Posterior vena cava (tissue), 2 donors: ENCODE results near the gene GNAT1. TPM values are rescaled to one million over a fixed set of nuclear protein-coding genes. Genes with fewer than 3 reads are reported as not detected.
A peak's percentile ranks its signal among the peaks of the same experiment; 100 is the strongest.
"Not testable (repeated sequence)": the region's sequence is repeated elsewhere in the genome, so short reads cannot be mapped to it uniquely, and the experiment has no call there.

Source experiments
- DNase-seq: peaks from one replicate; pipeline ENCODE4 v3.0.0-alpha.2; 2020; ENCODE audit warnings: low spot score
- intact Hi-C, 2 donors: fragments of 100-400 bp; cut with DNase I; formaldehyde crosslinking; loops; one replicate each; pipeline versions ENCODE4 v1.14.1 to v1.14.2; 2022 to 2023
- total RNA-seq, 2 donors: library from RNA; stranded (reverse); fragmentation: NEBNext Ultra II Directional; extraction: Animal tissue kit (Norgen Biotek cat#: 25700); gene quantifications; one replicate each; pipeline ENCODE4 v1.2.1, GENCODE V29; 2021
- donor health status: DM: yes; HTN: yes; CAD: no.
- donor health status: DM: yes; HTN: yes; CAD: no.

The GNAT1 gene
- total RNA-seq, 2 donors from 2014 or later = not detected

DNA sequence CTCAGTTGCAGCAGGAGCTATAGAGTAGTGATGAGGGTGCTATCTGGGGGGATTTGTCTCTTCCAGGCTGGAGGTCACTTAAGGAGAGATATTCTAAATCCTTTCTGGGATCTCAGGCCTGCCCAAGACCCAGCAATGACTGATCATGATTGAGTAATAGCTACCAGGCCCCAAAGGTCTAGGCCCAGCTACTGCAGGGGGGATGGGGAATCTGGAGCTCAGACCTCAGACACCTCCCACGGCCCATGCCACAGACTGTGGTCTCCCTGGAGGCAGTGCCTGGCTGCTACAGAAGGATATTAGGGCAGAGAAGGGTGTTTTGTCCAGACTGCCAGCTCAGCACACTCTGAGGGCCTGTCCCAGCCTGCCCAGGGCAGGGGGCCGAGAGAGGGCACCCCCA is 20.5 kb downstream of the GNAT1 start:
- intact Hi-C loops = loop anchor here in 1 of 2 donors (2.0 kb wide), 1 partner anchor 193 kb away; no protein-coding TSS in a partner anchor
- DNase-seq = no peak

DNA sequence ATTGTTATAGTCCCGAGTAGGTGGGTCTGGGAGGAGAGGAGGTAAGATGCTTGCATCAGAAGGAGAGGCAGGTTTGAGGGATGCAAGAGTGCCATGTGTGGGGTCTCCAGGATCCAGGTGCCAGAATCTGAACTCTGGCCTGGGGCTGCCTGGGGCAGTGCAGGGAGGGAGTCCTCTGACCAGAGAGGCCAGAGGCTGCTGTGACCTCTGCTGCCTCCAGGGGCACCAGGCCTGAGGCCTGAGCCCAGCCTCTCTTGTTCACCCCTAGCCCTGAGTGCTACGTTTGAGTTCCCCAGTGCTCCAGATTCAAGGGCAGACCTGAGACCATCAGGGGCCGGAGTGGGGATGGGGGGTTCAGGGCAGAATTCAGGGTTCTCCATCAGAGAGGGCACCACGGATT is 21.1 kb downstream of the GNAT1 start:
- intact Hi-C loops = loop anchor here in 1 of 2 donors (2.0 kb wide), 1 partner anchor 194 kb away; no protein-coding TSS in a partner anchor
- no peak for DNase-seq

DNA sequence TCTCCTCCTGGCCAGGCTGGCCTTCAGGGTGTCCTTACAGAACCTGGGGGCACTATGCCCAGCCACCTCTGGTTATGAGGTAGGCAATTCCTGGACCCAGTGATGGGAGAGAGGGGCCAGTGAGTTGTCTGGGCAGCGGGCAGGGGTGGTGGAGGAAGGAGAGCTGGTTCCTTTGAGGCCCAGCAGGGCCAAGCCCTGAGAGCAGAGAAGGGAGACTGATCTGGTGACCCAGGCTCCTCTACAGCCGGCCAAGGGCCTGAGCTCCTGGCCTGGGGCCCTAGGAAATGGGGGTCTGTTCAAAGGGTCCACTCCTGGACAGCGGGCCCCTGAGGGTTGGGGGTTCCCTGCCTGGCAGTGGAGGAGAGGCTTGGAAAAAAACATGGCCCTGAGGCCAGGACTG is 21.6 kb downstream of the GNAT1 start:
- DNase-seq = no peak
- intact Hi-C loops = loop anchor here in 1 of 2 donors (2.0 kb wide), 1 partner anchor 194 kb away; no protein-coding TSS in a partner anchor

DNA sequence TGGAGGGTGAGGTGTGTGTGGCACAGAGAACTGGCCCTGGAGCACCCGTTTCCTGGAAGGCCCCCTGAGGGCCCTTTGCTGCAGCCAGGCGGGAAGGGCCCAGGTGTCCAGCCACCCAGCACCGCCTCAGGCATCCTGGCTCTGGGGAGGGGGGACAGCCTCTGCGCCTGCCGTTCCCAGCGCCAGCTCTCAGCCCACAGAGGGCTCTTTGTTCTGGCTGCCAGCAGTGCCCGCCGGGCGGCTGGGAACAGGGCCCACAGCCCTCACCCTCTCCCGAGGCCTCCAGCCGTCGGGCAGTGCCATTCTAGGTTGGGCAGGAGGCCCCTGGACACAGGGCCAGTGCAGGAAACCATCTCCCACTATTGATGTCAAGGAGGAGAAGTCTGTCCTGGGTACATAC is 22.0 kb downstream of the GNAT1 start:
- no peak for DNase-seq
- intact Hi-C loops = loop anchor here in 1 of 2 donors (2.0 kb wide), 1 partner anchor 195 kb away; no protein-coding TSS in a partner anchor

DNA sequence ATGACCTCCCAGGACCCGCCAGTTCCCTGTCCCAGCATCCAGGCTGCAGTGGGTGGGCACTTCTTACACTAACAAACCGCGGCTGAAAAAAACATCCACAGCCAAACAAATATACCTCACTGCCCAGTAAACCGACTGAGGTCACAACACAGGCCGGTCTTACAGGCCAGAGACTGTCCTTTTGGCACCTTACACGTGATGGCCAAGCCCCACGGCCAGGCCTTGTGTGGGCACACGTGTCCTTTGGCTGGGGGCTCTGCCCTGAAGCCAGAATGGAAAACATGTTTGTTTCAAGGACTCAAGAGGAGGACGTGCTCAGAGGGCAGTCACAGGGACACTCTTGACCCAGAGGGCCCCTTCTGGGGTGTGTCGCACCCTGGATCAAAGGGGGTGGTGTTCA is 23.4 kb downstream of the GNAT1 start:
- intact Hi-C loops = no loop called here
- no peak for DNase-seq

DNA sequence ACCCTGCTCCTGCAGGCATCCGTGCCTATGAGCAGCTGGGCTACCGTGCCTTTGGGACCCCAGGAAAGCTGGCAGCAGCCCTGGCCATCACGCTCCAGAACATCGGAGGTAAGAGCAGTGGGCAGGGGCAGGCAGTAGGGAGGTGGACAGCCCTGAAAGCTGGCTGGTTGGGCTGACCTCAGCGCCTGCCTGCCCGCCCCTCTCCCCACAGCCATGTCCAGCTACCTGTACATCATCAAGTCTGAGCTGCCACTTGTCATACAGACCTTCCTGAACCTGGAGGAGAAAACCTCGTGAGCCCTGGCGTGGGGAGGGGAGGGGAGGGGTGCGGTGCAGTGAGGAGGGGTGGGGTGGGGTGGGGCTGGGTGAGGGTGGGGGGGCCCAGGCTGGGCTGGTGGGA is 24.1 kb downstream of the GNAT1 start:
- intact Hi-C loops = no loop called here
- DNase-seq = no peak

DNA sequence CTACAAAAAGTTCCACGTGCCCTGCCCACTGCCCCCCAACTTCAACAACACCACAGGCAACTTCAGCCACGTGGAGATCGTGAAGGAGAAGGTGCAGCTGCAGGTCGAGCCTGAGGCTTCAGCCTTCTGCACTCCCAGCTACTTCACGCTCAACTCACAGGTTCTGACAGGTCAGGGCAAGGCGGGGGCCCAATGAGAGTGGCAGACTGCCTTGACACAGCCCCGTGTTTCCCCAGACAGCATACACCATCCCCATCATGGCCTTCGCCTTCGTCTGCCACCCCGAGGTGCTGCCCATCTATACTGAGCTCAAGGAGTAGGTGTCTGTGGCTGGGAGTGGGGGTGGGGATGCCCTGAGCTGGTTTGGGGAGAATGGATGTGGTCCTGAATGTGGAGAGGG is 26.3 kb downstream of the GNAT1 start:
- intact Hi-C loops = no loop called here
- no peak for DNase-seq

DNA sequence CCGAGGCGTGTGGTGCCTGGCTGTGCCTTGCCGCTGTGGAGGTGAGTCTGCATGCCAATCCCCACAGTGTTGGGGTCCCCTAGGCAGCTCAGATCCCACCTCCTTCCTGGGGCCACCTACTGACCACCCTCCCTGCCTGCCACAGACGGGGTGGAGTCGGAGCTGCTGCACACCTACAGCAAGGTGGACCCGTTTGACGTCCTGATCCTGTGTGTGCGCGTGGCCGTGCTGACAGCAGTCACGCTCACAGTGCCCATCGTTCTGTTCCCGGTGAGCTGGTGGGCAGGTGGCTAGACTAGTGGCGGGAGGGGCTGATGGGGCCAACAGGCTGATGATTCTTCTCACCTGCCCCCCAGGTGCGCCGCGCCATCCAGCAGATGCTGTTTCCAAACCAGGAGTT is 27.0 kb downstream of the GNAT1 start:
- intact Hi-C loops = no loop called here
- no peak for DNase-seq

DNA sequence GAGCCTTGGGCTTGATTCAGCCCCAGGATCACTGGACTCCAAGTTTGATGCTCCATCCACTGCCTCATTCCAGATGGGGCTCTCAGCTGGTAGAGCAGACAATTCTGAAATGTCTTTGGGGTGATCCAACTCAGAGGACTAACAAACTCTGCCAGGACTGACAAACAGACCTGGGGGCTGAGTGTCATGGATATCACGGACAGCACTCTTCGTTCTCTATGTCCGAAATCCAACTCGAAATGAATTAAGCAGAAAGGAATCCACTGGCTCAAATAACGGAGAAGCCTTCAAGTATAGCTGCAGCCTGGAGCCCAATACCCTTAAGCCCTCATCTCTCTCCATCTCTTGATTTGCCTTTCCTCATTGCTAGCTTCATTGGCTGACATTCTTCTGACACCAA is 27.9 kb downstream of the GNAT1 start:
- intact Hi-C loops = no loop called here
- no peak for DNase-seq

DNA sequence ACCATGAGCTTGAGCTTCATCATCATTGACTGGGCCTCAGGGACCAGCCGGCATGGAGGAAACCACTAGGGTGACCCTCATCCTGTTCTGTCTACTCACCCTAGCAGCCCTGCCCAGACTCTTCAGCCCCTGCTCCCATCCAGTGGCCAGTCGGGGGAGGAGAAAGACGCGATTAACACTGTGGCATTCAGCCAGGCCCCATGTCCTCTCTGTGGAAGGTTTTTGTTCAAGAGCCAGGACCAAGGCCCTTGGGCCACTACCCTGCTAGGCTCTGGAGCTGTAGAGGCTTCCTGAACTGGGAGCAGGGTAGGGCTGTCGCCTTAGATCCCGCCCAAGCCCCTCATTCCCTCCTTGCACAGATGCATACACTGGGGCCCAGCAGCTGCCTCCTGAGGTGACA is 28.7 kb downstream of the GNAT1 start:
- intact Hi-C loops = no loop called here
- DNase-seq = no peak

DNA sequence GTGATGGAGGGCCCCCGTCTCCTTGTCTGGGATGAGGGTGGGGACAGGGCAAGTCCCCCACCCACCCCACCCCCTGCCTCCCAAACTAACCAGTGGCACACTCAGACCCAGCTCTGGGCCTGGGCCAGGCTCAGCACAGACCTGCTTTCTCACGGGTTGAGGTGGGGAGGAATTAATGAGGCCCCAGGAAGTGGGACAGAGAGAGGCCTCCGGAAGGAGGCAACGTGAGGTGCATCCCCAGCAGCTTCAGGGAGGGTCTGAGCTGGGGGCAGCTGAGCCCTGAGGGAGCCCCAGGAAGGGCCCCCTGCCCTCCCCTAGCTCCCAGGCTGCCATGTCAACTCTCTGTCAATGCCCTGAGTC is 29.6 kb downstream of the GNAT1 start:
- intact Hi-C loops = no loop called here
- no peak for DNase-seq

DNA sequence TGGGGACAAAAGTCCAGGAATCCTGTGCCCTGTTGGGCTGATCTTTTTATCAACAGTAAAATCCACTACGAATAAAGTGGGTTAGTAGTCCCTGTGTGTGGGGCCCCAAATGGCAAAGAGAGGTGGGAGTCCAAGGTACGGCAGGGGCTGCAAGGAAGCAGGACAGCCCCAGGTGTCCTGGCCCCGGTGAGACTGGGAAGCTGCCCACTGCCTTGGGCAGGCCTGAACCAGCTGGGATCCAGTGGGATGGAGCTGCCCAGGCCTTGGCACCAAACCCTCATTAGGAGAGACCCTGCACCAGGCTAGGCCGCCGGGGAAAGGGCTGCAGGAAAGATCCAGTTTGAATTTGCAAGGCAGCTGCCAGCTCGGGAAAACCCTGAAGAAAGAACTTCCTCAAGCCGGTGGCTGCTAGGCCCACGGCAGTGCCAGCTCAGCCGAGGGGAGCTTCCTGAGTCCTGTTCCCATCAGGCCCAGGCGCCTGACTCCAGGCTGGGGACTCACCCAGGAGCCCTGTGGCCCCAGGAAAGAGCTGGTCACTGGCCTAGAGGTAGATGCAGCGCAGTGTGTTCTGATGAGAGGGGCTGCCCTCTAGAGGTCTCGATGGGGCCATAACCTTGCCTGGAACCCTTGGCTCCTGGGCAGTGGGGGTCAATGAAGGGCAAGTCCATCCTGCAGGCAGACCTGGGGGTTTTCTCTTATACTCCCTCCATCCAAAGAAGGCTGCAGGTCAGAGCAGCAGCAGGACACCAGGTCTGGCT is 30.2 kb downstream of the GNAT1 start:
- no peak for DNase-seq
- intact Hi-C loops = no loop called here

DNA sequence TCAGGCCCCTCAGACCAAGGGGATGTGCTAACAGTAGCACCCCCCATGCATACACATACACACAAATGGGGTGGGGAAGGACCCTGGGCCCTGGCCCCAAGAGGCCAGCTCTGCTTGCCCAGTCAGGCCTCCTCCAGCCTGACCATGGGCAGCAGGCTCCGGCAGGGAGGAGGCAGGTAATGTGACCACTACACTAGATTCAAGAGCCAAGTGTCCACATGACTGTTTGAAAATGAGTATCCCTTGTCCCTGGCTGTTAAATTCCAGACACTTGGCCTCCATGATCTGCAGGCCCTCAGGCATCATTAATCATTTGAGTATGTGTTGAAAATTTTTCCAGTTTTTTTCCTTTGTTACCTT is 30.7 kb downstream of the GNAT1 start:
- intact Hi-C loops = no loop called here
- no peak for DNase-seq

DNA sequence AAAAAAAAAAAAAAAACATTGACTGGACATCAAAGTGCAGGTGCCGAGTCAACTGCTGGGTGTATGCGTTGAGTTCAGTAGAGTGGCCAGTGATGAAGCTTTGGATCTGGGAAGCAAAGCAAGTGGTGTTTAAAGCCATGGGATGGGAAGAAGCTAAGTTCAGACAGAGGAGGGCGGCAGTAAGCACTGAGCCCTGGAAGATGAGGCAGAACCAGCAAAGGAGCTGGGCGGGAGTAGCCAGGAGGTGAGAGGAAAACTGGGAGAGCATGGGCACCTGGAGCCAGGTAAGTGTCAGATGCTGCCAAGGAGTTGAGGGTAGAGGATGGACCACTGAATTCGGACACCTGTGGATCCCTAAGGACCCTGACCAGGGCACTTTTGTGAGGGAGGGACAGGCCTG is 33.2 kb downstream of the GNAT1 start:
- intact Hi-C loops = loop anchor here (2.0 to 5.0 kb wide), 2 partner anchors 30 to 48 kb away; no protein-coding TSS in a partner anchor
- DNase-seq = no peak

DNA sequence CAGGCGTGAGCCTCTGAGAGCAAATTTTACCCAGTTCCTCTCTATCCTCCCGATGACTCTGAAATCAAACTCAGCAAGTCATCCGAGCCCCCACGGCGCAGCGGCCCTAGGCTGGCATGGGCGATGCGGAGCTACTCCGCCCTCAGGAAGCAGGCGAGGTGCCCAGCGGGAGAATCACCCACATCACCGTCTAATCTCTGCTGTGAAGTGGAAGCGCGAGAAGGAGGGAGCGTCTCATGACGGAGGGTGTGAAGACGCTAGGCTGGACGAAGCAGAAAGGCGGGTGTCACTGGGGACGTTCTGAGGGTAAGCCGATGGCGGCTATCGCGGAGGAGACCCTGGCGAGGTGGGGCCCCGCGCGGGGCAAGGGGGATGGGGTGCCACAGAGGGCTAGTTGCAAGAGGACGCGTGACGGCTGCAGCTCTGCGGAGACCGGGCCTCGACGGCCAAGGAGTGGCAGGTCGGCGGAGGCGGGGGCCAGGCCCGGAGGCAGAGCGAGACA is 35.5 kb downstream of the GNAT1 start:
- intact Hi-C loops = loop anchor here (2.0 to 5.0 kb wide), 3 partner anchors 20 to 45 kb away; no protein-coding TSS in a partner anchor

DNA sequence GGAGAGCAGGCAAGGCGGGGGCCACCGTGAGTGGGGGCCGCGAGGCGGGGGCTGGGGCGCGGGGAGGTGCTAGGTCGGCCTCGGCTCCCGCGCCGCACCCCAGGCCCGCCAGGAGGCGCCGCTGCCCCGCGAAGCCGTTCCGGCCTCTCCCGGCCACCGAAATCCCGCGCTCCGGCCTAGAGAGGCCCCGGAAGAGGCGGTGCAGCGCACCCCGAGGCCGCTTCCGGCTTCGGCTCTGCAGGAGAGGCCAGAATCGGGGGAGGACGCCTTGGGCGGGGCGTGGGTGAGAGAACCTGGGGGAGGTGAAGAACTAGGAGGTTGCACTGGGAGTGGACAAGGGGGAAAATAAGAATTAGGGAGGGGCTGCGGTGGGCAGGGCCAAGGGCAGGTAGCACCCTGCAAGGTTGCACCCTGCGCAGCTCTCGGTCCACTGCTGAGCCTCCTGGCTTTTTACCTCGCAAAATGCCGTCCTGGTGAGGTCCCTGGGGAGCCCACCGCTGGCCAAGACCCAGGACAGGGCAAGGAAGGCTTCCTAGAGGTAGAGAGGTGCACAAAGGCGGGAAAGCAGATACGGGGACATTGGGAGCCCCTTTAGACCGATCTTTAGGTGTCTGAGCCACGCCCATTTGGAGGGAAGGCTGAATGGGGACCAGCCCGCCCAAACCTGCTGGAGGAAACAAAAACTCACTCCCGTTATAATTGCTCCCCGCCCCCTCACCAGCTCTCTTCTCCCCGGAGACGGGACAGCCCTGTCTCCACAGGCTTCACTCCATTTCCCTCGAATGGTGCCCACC is 36.2 kb downstream of the GNAT1 start:
- DNase-seq = peak; percentile 97
- intact Hi-C loops = loop anchor here (2.0 to 5.0 kb wide), 3 partner anchors 19 to 45 kb away; no protein-coding TSS in a partner anchor

More for the DNA sequence above, 35.5 kb downstream of the GNAT1 start:
- peak; percentile 86 for DNase-seq

DNA sequence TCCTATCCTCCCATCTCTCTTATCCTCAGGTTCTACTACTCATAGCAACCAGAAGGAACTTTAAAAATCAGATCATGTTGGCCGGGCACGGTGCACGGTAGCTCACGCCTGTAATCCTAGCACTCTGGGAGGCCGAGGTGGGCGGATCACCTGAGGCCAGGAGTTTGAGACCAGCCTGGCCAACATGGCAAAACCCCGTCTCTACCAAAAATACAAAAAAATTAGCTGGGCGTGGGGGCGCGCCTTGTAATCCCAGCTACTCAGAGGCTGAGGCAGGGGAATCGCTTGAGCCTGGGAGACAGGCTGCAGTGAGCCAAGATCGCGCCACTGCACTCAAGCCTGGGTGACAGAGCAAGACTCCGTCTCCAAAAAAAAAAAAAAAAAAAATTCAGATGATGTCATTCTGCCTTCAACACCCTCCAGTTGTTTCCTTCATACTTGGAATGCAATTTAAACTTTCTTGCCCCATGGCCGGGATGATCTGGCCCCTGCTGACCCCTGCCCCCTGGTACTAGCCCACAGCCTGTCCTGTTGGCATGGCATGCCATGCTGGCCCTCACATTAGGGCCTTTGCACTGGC is 36.9 kb downstream of the GNAT1 start:
- intact Hi-C loops = loop anchor here in 1 of 2 donors (5.0 kb wide), 1 partner anchor 44 kb away; no protein-coding TSS in a partner anchor
- DNase-seq = not testable (repeated sequence)

DNA sequence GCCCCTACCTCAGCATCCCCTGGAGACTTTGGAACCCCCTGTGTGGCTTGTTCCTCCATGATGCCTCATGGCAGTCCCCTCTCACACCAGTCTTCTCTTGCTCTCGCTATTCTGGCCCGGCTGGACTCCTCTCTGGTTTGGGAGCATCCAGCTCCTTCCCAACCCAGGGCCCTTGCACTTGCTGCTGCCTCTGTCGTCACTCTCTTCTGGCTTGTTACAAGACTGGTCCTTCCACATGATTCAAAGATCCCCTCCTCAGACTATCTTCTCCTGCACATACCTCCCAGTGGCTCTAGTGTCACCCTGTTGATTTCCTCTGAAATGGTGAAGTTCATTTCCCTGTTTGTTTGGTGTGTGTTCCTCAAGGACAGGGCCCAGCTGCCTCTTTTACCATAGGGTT is 38.1 kb downstream of the GNAT1 start:
- no peak for DNase-seq
- intact Hi-C loops = loop anchor here in 1 of 2 donors (5.0 kb wide), 1 partner anchor 43 kb away; no protein-coding TSS in a partner anchor

DNA sequence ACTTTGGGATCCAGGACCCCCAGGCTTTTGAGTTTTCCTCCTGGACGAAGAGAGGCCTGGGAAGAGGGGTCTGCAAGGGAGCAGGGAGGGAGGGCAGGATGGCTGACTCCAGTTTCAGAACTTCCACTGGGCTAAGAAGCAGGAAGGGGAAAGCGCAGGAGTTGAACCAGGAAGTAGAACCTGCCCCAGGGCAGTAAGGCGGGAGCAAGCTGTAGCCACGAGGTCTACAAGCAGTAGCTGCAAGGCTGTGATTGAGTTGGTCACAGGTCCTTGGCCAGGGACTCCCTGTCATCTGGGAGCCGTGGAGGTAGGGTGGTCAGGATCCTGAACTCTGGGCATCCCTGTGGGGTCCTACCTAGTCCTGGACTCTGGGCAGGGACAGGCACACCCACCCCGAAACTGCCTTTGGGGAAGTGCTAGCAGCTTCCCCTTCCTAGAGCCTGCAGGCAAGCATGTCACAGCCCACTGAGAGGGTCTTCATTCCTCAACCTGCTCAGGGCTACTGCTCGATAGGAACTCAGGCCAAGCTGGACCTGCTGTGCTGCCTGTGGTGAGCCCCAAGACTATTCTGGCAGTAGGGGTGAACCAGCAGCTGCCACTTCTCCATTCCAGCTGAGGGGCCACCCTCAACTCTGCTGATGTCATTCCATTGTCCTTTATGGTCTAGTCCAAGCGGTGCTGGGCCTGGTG is 38.8 kb downstream of the GNAT1 start:
- intact Hi-C loops = no loop called here
- DNase-seq = no peak
